Gastrocnemius medialis (tissue), 4 donors: ENCODE results near the gene MAGOHB. TPM values are rescaled to one million over a fixed set of nuclear protein-coding genes. Genes with fewer than 3 reads are reported as not detected.
"Not testable (repeated sequence)": the region's sequence is repeated elsewhere in the genome, so short reads cannot be mapped to it uniquely, and the experiment has no call there.

Experiments
- ATAC-seq, 2 donors: fragments of 150-250 bp; one replicate each; pipeline ENCODE4 v1.9.1; 2016
- DNase-seq, 2 donors: peaks; one replicate each; pipeline ENCODE4 v3.0.0-alpha.2; 2019
- H3K27ac ChIP-seq, 4 donors: fragments of 200-600 bp; sonication (generic); 1 replicate in 1 of 4; 2 replicates in 3 of 4; pipeline ENCODE4 v1.5.1; 2016 to 2018; ENCODE audit warnings: mild to moderate bottlenecking in 2 of 4, moderate library complexity in 1 of 4
- H3K27me3 ChIP-seq, 3 donors: fragments of 200-600 bp; sonication (generic) in 2 of 3; 1 replicate in 1 of 3; 2 replicates in 2 of 3; pipeline versions ENCODE4 v1.5.1 to v1.6.0; 2016 to 2019; ENCODE audit warnings: mild to moderate bottlenecking in 1 of 3, moderate library complexity in 1 of 3
- H3K36me3 ChIP-seq, 2 donors: fragments of 200-600 bp; sonication (generic) in 1 of 2; one replicate each; pipeline ENCODE4 v1.5.1; 2017 to 2018
- H3K4me1 ChIP-seq, 2 donors: fragments of 200-600 bp; sonication (generic) in 1 of 2; one replicate each; pipeline ENCODE4 v1.5.1; 2016 to 2017; ENCODE audit warnings: mild to moderate bottlenecking in 2 of 2
- H3K4me3 ChIP-seq, 4 donors: fragments of 200-600 bp; sonication (generic) in 3 of 4; 1 replicate in 1 of 4; 2 replicates in 3 of 4; pipeline ENCODE4 v1.5.1; 2016 to 2019; ENCODE audit warnings: mild to moderate bottlenecking in 2 of 4
- H3K9me3 ChIP-seq, 3 donors: fragments of 200-600 bp; sonication (generic) in 2 of 3; 1 replicate in 1 of 3; 2 replicates in 2 of 3; pipeline ENCODE4 v1.5.1; 2016 to 2019
- CTCF ChIP-seq, 5 experiments: fragments of 450-650 bp in 3 of 5; fragments of 200-600 bp in 2 of 5; sonication (generic) in 2 of 5; IDR thresholded peaks in 4 of 5; conservative IDR thresholded peaks in 1 of 5; 1 replicate in 4 of 5; 2 replicates in 1 of 5; pipeline ENCODE4 v1.5.1; 2016 to 2019; ENCODE audit warnings: antibody characterized with exemption in 5 of 5, mild to moderate bottlenecking in 3 of 5, moderate library complexity in 3 of 5
- POLR2A ChIP-seq, 2 donors: fragments of 450-650 bp; IDR thresholded peaks; one replicate each; pipeline ENCODE4 v1.6.1; 2017; ENCODE audit warnings: antibody characterized with exemption in 2 of 2, mild to moderate bottlenecking in 2 of 2, moderate library complexity in 2 of 2
- in situ Hi-C, 4 donors: fragments of 200-750 bp; cut with MboI; loops; one replicate each; pipeline versions ENCODE4 v1.15.0 to v1.8.0; 2017; ENCODE audit warnings: low sequenced_read_pairs in 4 of 4
- intact Hi-C: fragments of 100-400 bp; cut with DNase I; formaldehyde crosslinking; loops from one replicate; pipeline ENCODE4 v1.15.1; 2023; ENCODE audit warnings: low total_unique reads
- total RNA-seq, 4 donors: library from RNA; depleted of rRNA; stranded (reverse); fragments of >200 nt; gene quantifications; one replicate each; pipeline versions ENCODE4 v1.1.0 to v1.2.3, GENCODE V29; 2016

MAGOHB gene
- total RNA-seq, 4 donors from 2014 or later = 0.80 to 6.3 (median 3.8) TPM

GRCh38 chr12:10582704-10583103 lies 30.7 kb downstream of the MAGOHB start:
- Histone ChIP-seq H3K4me1 (no peaks in the 10 kb centered on the region), H3K27ac (no peak overlapping the region), H3K36me3 (peaks cover 0 to 4% of the 10 kb centered on the region in 2 donors), H3K4me3 (no peak overlapping the region), H3K27me3 (no peaks in the 10 kb centered on the region), H3K9me3 (no peaks in the 10 kb centered on the region)
- TF ChIP-seq CTCF (IDR thresholded peaks at IDR 0.05 in 4 of 5, conservative IDR thresholded peaks at IDR 0.05 in 1 of 5) (no peak), POLR2A (IDR thresholded peaks at IDR 0.05) (no peak)
- intact Hi-C loops (no loop called here), in situ Hi-C loops (no loop called here)
- no peak for DNase-seq
- no peak for ATAC-seq

GRCh38 chr12:10582133-10582532 lies 31.3 kb downstream of the MAGOHB start:
- H3K27ac ChIP-seq, H3K36me3 ChIP-seq, H3K27me3 ChIP-seq, ATAC-seq, in situ Hi-C loops, DNase-seq, H3K4me1 ChIP-seq, H3K9me3 ChIP-seq, H3K4me3 ChIP-seq, intact Hi-C loops: not testable (repeated sequence)

GRCh38 chr12:10574307-10574706 lies 39.1 kb downstream of the MAGOHB start:
- intact Hi-C loops (no loop called here), in situ Hi-C loops (loop anchor here in 2 of 4 donors (25.0 kb wide), 1 partner anchor 237 kb away; no protein-coding TSS in a partner anchor)
- Histone ChIP-seq H3K4me3 (no peak overlapping the region), H3K9me3 (no peaks in the 10 kb centered on the region), H3K4me1 (peaks cover 5 to 6% of the 10 kb centered on the region in 2 donors), H3K36me3 (no peaks in the 10 kb centered on the region), H3K27me3 (no peaks in the 10 kb centered on the region), H3K27ac (no peak overlapping the region)
- TF ChIP-seq POLR2A (IDR thresholded peaks at IDR 0.05) (no peak), CTCF (IDR thresholded peaks at IDR 0.05 in 4 of 5, conservative IDR thresholded peaks at IDR 0.05 in 1 of 5) (no peak)
- ATAC-seq (no peak), DNase-seq (no peak)

- H3K4me3 ChIP-seq, H3K36me3 ChIP-seq, H3K9me3 ChIP-seq, H3K27ac ChIP-seq, DNase-seq, H3K4me1 ChIP-seq, H3K27me3 ChIP-seq, intact Hi-C loops: not testable (repeated sequence)
- ATAC-seq = peak in 1 of 2 donors; percentile 46
- in situ Hi-C loops = loop anchor here in 2 of 4 donors (25.0 kb wide), 1 partner anchor 235 kb away; no protein-coding TSS in a partner anchor
Observed at GRCh38 chr12:10572021-10572490, 41.4 kb downstream of the MAGOHB start.

- H3K4me1 ChIP-seq = peaks cover 5 to 6% of the 10 kb centered on the region in 2 donors
- no peak for TF ChIP-seq CTCF (IDR thresholded peaks at IDR 0.05 in 4 of 5, conservative IDR thresholded peaks at IDR 0.05 in 1 of 5)
- no peak for TF ChIP-seq POLR2A (IDR thresholded peaks at IDR 0.05)
- intact Hi-C loops (no loop called here), in situ Hi-C loops (loop anchor here in 2 of 4 donors (25.0 kb wide), 1 partner anchor 234 kb away; no protein-coding TSS in a partner anchor)
- H3K27me3 ChIP-seq = no peaks in the 10 kb centered on the region
- no peak overlapping the region for H3K4me3 ChIP-seq
- H3K36me3 ChIP-seq = no peaks in the 10 kb centered on the region
- H3K9me3 ChIP-seq = no peaks in the 10 kb centered on the region
- H3K27ac ChIP-seq = no peak overlapping the region
- DNase-seq (no peak), ATAC-seq (no peak)
Observed at GRCh38 chr12:10571141-10571540, 42.3 kb downstream of the MAGOHB start.

GRCh38 chr12:10567813-10568212 lies 45.6 kb downstream of the MAGOHB start:
- Histone ChIP-seq H3K27ac (no peak overlapping the region), H3K9me3 (no peaks in the 10 kb centered on the region), H3K4me3 (no peak overlapping the region), H3K36me3 (no peaks in the 10 kb centered on the region), H3K27me3 (no peaks in the 10 kb centered on the region), H3K4me1 (no peaks in the 10 kb centered on the region)
- intact Hi-C loops = no loop called here
- in situ Hi-C loops = loop anchor here in 3 of 4 donors (10.0 to 25.0 kb wide), 3 partner anchors 231 to 333 kb away; no protein-coding TSS in a partner anchor
- DNase-seq = no peak
- no peak for ATAC-seq
- TF ChIP-seq CTCF (IDR thresholded peaks at IDR 0.05 in 4 of 5, conservative IDR thresholded peaks at IDR 0.05 in 1 of 5) = no peak
- no peak for TF ChIP-seq POLR2A (IDR thresholded peaks at IDR 0.05)
